Endodermal cell (in vitro differentiated cells): ENCODE measurements around the gene TMEM175. TPM values are rescaled to one million over a fixed set of nuclear protein-coding genes. Genes with fewer than 3 reads are reported as not detected.

ENCODE experiments used
- DNase-seq: peaks from one replicate; pipeline ENCODE4 v3.0.0-alpha.2; 2017
- H3K27ac ChIP-seq: 2 replicates; pipeline ENCODE4 v1.5.1; 2013; ENCODE audit warnings: mild to moderate bottlenecking, low read depth, low read length, moderate library complexity
- H3K27me3 ChIP-seq: 2 replicates; pipeline ENCODE4 v1.6.1; 2013; ENCODE audit warnings: mild to moderate bottlenecking, low read length, moderate library complexity; ENCODE audit not compliant: insufficient read depth, control insufficient read depth, poor library complexity, severe bottlenecking
- H3K36me3 ChIP-seq: 2 replicates; pipeline ENCODE4 v1.7.0; 2013; ENCODE audit warnings: mild to moderate bottlenecking, low read length, moderate library complexity; ENCODE audit not compliant: control insufficient read depth, insufficient read depth
- H3K4me1 ChIP-seq: one replicate; pipeline ENCODE4 v1.7.0; 2013; ENCODE audit warnings: low read length; ENCODE audit not compliant: control insufficient read depth, insufficient read depth
- H3K4me3 ChIP-seq: 2 replicates; pipeline ENCODE4 v1.5.1; 2013; ENCODE audit warnings: mild to moderate bottlenecking, low read length, moderate library complexity
- H3K9ac ChIP-seq: 2 replicates; pipeline ENCODE4 v1.6.1; 2013; ENCODE audit warnings: mild to moderate bottlenecking, low read length, moderate library complexity; ENCODE audit not compliant: poor library complexity, severe bottlenecking; ENCODE audit errors: extremely low read depth
- H3K9me3 ChIP-seq: 2 replicates; pipeline ENCODE4 v1.6.1; 2013; ENCODE audit warnings: mild to moderate bottlenecking, low read length, moderate library complexity; ENCODE audit not compliant: control insufficient read depth
- H3K27ac Mint-ChIP-seq: 2 replicates; pipeline ENCODE4 v1.8.0; 2020; ENCODE audit warnings: mixed read lengths
- H3K27me3 Mint-ChIP-seq: 2 replicates; pipeline ENCODE4 v1.8.0; 2021; ENCODE audit warnings: mild to moderate bottlenecking, mixed read lengths; ENCODE audit not compliant: insufficient read depth
- H3K36me3 Mint-ChIP-seq: 2 replicates; pipeline ENCODE4 v1.8.0; 2020; ENCODE audit warnings: low read depth, mixed read lengths
- H3K4me1 Mint-ChIP-seq: 2 replicates; pipeline ENCODE4 v1.8.0; 2020; ENCODE audit warnings: mixed read lengths
- H3K4me3 Mint-ChIP-seq: 2 replicates; pipeline ENCODE4 v1.8.0; 2020; ENCODE audit warnings: mild to moderate bottlenecking, moderate library complexity, mixed read lengths
- H3K9me3 Mint-ChIP-seq: 2 replicates; pipeline ENCODE4 v1.8.0; 2020; ENCODE audit warnings: mild to moderate bottlenecking, mixed read lengths
- CTCF ChIP-seq: fragments of 200-600 bp; sonication (generic); conservative IDR thresholded peaks from 2 replicates; pipeline ENCODE4 v1.5.0; 2021; ENCODE audit warnings: antibody characterized with exemption, mild to moderate bottlenecking
- WGBS, 2 experiments: methylation state at CpG; one replicate each; pipeline versions ENCODE4 v1.1.5 to v1.1.7; 2013; ENCODE audit warnings: missing lambda C conversion rate in 2 of 2, mixed read lengths in 1 of 2; ENCODE audit not compliant: insufficient coverage in 1 of 2, insufficient read length in 1 of 2; 5-methylcytosine and 5-hydroxymethylcytosine counted together
- total RNA-seq, 2 donors: library from RNA; stranded (reverse); fragmentation: NEBNext Ultra II Directional in 1 of 2; extraction: Animal tissue kit (Norgen Biotek cat#: 25700) in 1 of 2; gene quantifications; 2 replicates in 1 of 2; 3 replicates in 1 of 2; pipeline ENCODE4 v1.2.1, GENCODE V29; 2021

The TMEM175 gene
- total RNA-seq, 2 donors from 2014 or later = 15.9 to 23.0 TPM

- H3K9ac ChIP-seq = no peak overlapping the region
- no peaks in the 10 kb centered on the region for H3K36me3 ChIP-seq
- no peak for DNase-seq
- no peak overlapping the region for H3K27ac ChIP-seq
- H3K4me1 ChIP-seq = no peaks in the 10 kb centered on the region
- no peak overlapping the region for H3K27ac Mint-ChIP-seq
- H3K4me1 Mint-ChIP-seq = peaks cover 14% of the 10 kb centered on the region
- no peaks in the 10 kb centered on the region for H3K9me3 ChIP-seq
- H3K36me3 Mint-ChIP-seq = peaks cover 2% of the 10 kb centered on the region
- peak overlapping the region; percentile 76 for H3K4me3 Mint-ChIP-seq
- peaks cover 10% of the 10 kb centered on the region for H3K27me3 ChIP-seq
- H3K27me3 Mint-ChIP-seq = peaks cover 4% of the 10 kb centered on the region
- TF ChIP-seq CTCF = no peak
- 86 to 92% methylated on average over 23 to 37 of the region's 37 CpGs for WGBS, 2 experiments
- no peaks in the 10 kb centered on the region for H3K9me3 Mint-ChIP-seq
- H3K4me3 ChIP-seq = peak overlapping the region; percentile 78
Measured at GRCh38 chr4:987624-988513, 55.6 kb downstream of the TMEM175 start.

- TF ChIP-seq CTCF = no peak
- no peak overlapping the region for H3K4me3 ChIP-seq
- Mint-ChIP-seq H3K4me1 (peaks cover 14% of the 10 kb centered on the region), H3K36me3 (peaks cover 2% of the 10 kb centered on the region), H3K27me3 (peaks cover 4% of the 10 kb centered on the region), H3K9me3 (no peaks in the 10 kb centered on the region), H3K4me3 (no peak overlapping the region), H3K27ac (no peak overlapping the region)
- no peak overlapping the region for H3K27ac ChIP-seq
- no peaks in the 10 kb centered on the region for H3K36me3 ChIP-seq
- peaks cover 10% of the 10 kb centered on the region for H3K27me3 ChIP-seq
- no peak for DNase-seq
- H3K9me3 ChIP-seq = no peaks in the 10 kb centered on the region
- no peak overlapping the region for H3K9ac ChIP-seq
- H3K4me1 ChIP-seq = no peaks in the 10 kb centered on the region
- WGBS, 2 experiments = 94 to 95% methylated on average over 52 to 69 of the region's 69 CpGs
Measured at GRCh38 chr4:988726-989721, 56.8 kb downstream of the TMEM175 start.

- no peaks in the 10 kb centered on the region for H3K9me3 ChIP-seq
- no peaks in the 10 kb centered on the region for H3K36me3 ChIP-seq
- no peak for DNase-seq
- H3K4me3 Mint-ChIP-seq = no peak overlapping the region
- TF ChIP-seq CTCF = no peak
- H3K27ac Mint-ChIP-seq = no peak overlapping the region
- no peak overlapping the region for H3K27ac ChIP-seq
- peaks cover 14% of the 10 kb centered on the region for H3K4me1 Mint-ChIP-seq
- H3K4me3 ChIP-seq = no peak overlapping the region
- WGBS, 2 experiments = 96% methylated on average over 50 to 58 of the region's 58 CpGs
- H3K27me3 ChIP-seq = peaks cover 10% of the 10 kb centered on the region
- H3K9me3 Mint-ChIP-seq = no peaks in the 10 kb centered on the region
- H3K27me3 Mint-ChIP-seq = peaks cover 2% of the 10 kb centered on the region
- H3K36me3 Mint-ChIP-seq = peaks cover 2% of the 10 kb centered on the region
- H3K4me1 ChIP-seq = no peaks in the 10 kb centered on the region
- H3K9ac ChIP-seq = no peak overlapping the region
Measured at GRCh38 chr4:989722-990471, 57.6 kb downstream of the TMEM175 start.
